ENCODE results near the gene LTBP1.
A peak's percentile ranks its signal among the peaks of the same experiment; 100 is the strongest.

Gene LTBP1

DNA sequence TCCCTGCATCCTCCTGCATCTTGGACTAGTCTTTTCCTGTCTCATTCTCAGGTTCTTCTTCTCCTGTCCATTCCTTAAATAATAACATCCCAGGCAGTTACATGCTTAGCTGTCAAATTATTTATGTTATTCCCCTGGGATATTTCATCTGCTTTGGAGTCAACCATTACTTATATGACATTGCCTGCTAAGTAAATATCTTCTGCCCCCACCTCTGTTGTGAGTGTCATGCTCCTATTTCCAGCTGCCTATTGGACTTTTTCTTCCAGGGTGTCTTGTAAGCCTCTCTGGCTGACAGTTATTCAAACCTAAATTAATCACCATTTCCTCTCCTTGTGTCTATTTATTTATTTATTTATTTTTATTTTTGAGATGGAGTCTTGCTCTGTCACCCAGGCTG lies 405.0 kb downstream of the LTBP1 start:
- TF ChIP-seq, protein P1, sequence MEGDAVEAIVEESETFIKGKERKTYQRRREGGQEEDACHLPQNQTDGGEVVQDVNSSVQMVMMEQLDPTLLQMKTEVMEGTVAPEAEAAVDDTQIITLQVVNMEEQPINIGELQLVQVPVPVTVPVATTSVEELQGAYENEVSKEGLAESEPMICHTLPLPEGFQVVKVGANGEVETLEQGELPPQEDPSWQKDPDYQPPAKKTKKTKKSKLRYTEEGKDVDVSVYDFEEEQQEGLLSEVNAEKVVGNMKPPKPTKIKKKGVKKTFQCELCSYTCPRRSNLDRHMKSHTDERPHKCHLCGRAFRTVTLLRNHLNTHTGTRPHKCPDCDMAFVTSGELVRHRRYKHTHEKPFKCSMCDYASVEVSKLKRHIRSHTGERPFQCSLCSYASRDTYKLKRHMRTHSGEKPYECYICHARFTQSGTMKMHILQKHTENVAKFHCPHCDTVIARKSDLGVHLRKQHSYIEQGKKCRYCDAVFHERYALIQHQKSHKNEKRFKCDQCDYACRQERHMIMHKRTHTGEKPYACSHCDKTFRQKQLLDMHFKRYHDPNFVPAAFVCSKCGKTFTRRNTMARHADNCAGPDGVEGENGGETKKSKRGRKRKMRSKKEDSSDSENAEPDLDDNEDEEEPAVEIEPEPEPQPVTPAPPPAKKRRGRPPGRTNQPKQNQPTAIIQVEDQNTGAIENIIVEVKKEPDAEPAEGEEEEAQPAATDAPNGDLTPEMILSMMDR (IDR thresholded peaks at IDR 0.05; ENCODE audit: unreplicated experiment in 3 of 3): no peak
- Mint-ChIP-seq H3K27me3 (ENCODE audit: low read depth) (no peaks in the 10 kb centered on the region), H3K27ac (no peak overlapping the region), H3K9me3 (peaks cover 15% of the 10 kb centered on the region), H3K36me3 (ENCODE audit: low read depth) (peaks cover 53% of the 10 kb centered on the region), H3K4me3 (no peak overlapping the region), H3K4me1 (peaks cover 6% of the 10 kb centered on the region)

DNA sequence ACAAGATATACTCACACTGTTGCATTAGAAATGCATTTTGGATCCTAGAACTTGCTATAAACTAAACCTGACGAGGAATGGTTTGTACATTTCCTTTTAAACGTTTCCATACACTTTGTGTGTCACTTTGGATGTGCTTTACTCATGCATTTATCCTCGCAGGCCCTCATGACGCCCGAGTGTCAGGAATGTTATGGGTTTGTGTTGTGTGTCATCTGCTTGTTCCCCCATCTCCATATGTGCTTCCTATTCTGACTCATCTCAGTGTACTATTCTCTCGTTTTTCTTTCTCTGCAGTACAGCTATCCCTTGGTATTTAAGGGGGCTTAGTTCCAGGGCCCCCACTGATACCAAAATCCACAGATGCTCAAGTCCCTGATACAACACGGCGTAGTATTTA lies 408.2 kb downstream of the LTBP1 start:
- peaks cover 18% of the 10 kb centered on the region for H3K9me3 Mint-ChIP-seq
- H3K27me3 Mint-ChIP-seq (ENCODE audit: low read depth): no peaks in the 10 kb centered on the region
- H3K4me1 Mint-ChIP-seq: peaks cover 6% of the 10 kb centered on the region
- H3K27ac Mint-ChIP-seq: no peak overlapping the region
- H3K4me3 Mint-ChIP-seq: no peak overlapping the region
- TF ChIP-seq, protein P1 (IDR thresholded peaks at IDR 0.05; ENCODE audit: unreplicated experiment in 3 of 3): no peak
- peaks cover 40% of the 10 kb centered on the region for H3K36me3 Mint-ChIP-seq (ENCODE audit: low read depth)

DNA sequence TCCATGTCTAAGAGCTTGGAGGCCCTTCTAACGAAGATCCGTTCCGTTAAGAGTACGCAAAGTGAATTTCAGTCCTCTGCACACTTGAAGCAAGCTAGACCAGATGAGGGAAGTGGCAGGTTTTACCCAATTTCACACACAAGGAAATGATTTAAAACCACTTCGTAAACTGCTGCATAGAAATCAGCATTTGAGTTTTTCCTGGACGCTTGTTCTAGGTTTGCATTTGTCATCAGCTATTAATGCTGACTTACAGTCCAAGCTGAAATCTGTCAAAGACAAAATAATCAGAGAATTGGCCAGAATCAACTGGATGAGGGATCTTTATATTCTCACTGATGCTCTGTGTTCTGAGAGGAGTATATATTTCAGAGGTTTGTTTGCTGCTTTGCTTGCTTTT lies 412.1 kb downstream of the LTBP1 start:
- Mint-ChIP-seq H3K36me3 (ENCODE audit: low read depth) (peaks cover 43% of the 10 kb centered on the region), H3K27ac (peak overlapping the region in 1 of 3 experiments; percentile 51), H3K27me3 (ENCODE audit: low read depth) (no peaks in the 10 kb centered on the region), H3K9me3 (peaks cover 18% of the 10 kb centered on the region), H3K4me3 (no peak overlapping the region), H3K4me1 (peaks cover 6% of the 10 kb centered on the region)
- TF ChIP-seq, protein P1 (IDR thresholded peaks at IDR 0.05; ENCODE audit: unreplicated experiment in 3 of 3): no peak

DNA sequence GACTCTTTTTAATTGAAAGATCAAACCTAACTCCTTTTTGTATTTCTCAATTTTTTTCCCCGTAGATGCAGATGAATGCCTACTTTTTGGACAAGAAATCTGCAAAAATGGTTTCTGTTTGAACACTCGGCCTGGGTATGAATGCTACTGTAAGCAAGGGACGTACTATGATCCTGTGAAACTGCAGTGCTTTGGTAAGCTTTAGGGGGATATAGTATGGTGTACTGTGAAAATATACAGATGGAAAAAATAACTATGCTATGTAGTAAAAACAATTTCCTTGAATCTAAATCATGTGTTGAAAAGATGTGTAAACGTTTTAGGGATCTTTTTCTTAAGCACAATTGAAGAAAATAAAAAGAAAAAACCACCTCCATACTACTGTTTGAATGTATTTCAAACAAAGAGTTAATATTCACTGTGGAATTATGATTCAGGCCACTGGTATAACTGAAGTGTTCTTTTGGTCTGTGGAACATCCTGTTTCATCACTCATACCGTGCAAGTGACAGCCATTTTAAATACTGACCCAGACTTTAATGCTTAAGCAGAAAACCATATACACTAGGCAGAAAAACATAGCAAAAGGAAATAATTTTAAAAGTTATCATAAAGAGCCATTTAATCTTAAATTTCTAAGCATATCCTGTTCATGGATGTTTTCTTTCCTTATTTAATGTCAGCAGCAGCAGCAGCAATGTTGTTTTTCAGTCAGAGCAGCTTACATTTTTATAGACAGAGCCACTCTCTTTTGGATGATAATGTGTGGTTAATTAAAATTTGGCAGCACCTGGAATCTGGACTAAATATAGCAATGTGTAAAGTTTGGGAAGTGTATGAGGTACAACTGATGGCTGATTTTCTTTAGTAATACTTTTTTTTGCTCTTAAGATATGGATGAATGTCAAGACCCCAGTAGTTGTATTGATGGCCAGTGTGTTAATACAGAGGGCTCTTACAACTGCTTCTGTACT lies 416.9 kb downstream of the LTBP1 start:
- Mint-ChIP-seq H3K27ac (peak overlapping the region in 1 of 3 experiments; percentile 7), H3K4me3 (no peak overlapping the region), H3K36me3 (ENCODE audit: low read depth) (peaks cover 32% of the 10 kb centered on the region), H3K4me1 (peaks cover 19% of the 10 kb centered on the region), H3K27me3 (ENCODE audit: low read depth) (no peaks in the 10 kb centered on the region), H3K9me3 (no peaks in the 10 kb centered on the region)
- TF ChIP-seq, protein P1 (IDR thresholded peaks at IDR 0.05; ENCODE audit: unreplicated experiment in 3 of 3): no peak

DNA sequence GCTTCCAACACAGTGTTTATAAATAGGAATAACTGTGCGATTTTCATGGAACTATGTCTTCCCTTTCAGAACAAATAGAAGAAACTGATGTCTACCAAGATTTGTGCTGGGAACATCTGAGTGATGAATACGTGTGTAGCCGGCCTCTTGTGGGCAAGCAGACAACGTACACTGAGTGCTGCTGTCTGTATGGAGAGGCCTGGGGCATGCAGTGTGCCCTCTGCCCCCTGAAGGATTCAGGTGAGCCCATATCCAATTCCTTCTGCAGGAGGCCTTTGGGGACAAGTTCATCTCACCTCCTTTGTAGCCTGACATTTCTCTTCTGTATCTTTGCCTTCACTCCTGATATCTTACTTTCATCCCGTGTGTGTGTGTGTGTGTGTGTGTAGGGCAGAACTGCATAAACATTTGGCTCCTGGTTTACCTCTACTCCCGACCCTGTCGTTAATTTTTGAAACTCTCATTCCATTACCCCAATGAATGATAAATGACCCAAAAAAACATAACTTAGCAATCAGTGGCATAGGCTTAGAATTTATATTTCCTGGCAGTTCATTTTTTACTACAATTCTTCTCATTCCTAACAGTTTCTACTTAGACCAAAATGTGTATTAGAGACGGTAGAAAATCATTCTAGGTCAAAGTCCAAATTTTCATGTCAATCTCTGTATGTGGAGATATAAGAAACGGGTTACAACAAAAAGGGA lies 418.7 kb downstream of the LTBP1 start:
- Mint-ChIP-seq H3K4me1 (peaks cover 13% of the 10 kb centered on the region), H3K27me3 (ENCODE audit: low read depth) (peaks cover 3% of the 10 kb centered on the region), H3K27ac (peak overlapping the region in 2 of 3 experiments; percentile 18 to 46), H3K9me3 (no peaks in the 10 kb centered on the region), H3K4me3 (no peak overlapping the region), H3K36me3 (ENCODE audit: low read depth) (peaks cover 31% of the 10 kb centered on the region)
- TF ChIP-seq, protein P1 (IDR thresholded peaks at IDR 0.05; ENCODE audit: unreplicated experiment in 3 of 3): no peak

Measured in nephron (organoid).